B cell (primary cell): ENCODE results near the gene CALM1. TPM values are rescaled to one million over a fixed set of nuclear protein-coding genes. Genes with fewer than 3 reads are reported as not detected.
A peak's percentile ranks its signal among the peaks of the same experiment; 100 is the strongest.

Experiments
- ATAC-seq: fragments of 200-7000 bp; cut with Tn5 transposase; one replicate; pipeline ENCODE4 v1.10.0; 2021; ENCODE audit warnings: low read depth, mild to moderate bottlenecking, moderate number of reproducible peaks, moderate library complexity
- CTCF ChIA-PET: fragments of 350-600 bp; sonication (Branson Sonifier 250); formaldehyde crosslinking; loops from one replicate; lab custom pipeline; 2021; ENCODE audit warnings: antibody characterized with exemption, inconsistent platforms; lab: Charles Lee
- POLR2A ChIA-PET: fragments of 350-600 bp; sonication (Branson Sonifier 250); formaldehyde crosslinking; loops from one replicate; lab custom pipeline; 2021; ENCODE audit warnings: antibody characterized with exemption; lab: Charles Lee
- DNase-seq: peaks from one replicate; pipeline ENCODE4 v3.0.0; 2013
- H2AFZ ChIP-seq: 2 replicates; pipeline ENCODE4 v1.6.1; 2012; ENCODE audit warnings: mild to moderate bottlenecking, low read depth, low read length; ENCODE audit not compliant: insufficient read depth, poor library complexity, severe bottlenecking
- H3K27ac ChIP-seq, 2 donors: 1 replicate in 1 of 2; 2 replicates in 1 of 2; pipeline ENCODE4 v1.5.1; 2012 to 2013; ENCODE audit warnings: low read length in 2 of 2, mild to moderate bottlenecking in 2 of 2, moderate library complexity in 1 of 2
- H3K27me3 ChIP-seq, 4 experiments: fragments of 200-600 bp in 1 of 4; sonication (generic) in 1 of 4; replicated peaks in 1 of 4; 1 replicate in 2 of 4; 2 replicates in 2 of 4; pipeline versions ENCODE4 v1.6.1 to v1.7.0; 2013 to 2016; ENCODE audit warnings: low read length in 3 of 4, mild to moderate bottlenecking in 2 of 4, mixed read lengths in 1 of 4, moderate library complexity in 1 of 4; ENCODE audit not compliant: insufficient read depth in 4 of 4, control insufficient read depth in 3 of 4; ENCODE audit errors: control extremely low read depth in 1 of 4
- H3K36me3 ChIP-seq, 2 experiments: replicated peaks in 1 of 2; 1 replicate in 1 of 2; 2 replicates in 1 of 2; pipeline versions ENCODE4 v1.6.1 to v1.7.1; 2013; ENCODE audit warnings: low read length in 1 of 2; ENCODE audit not compliant: insufficient read depth in 2 of 2, control insufficient read depth in 1 of 2; ENCODE audit errors: control extremely low read depth in 1 of 2, extremely low read depth in 1 of 2
- H3K4me1 ChIP-seq, 2 donors: fragments of 200-600 bp in 1 of 2; sonication (generic) in 1 of 2; 1 replicate in 1 of 2; 2 replicates in 1 of 2; pipeline versions ENCODE4 v1.5.1 to v1.6.1; 2013 to 2017; ENCODE audit warnings: low read length in 2 of 2; ENCODE audit not compliant: control insufficient read depth in 2 of 2, insufficient read depth in 2 of 2
- H3K4me2 ChIP-seq: replicated peaks from 2 replicates; pipeline ENCODE3; 2012; ENCODE audit warnings: mild to moderate bottlenecking, low read depth, low read length; ENCODE audit not compliant: poor library complexity, severe bottlenecking
- H3K4me3 ChIP-seq, 5 experiments: fragments of 200-600 bp in 1 of 5; sonication (generic) in 1 of 5; 1 replicate in 3 of 5; 2 replicates in 2 of 5; pipeline versions ENCODE4 v1.5.1 to v1.7.0; 2011 to 2016; ENCODE audit warnings: low read length in 4 of 5, mild to moderate bottlenecking in 4 of 5, low read depth in 2 of 5, control low read depth in 1 of 5, moderate library complexity in 1 of 5; ENCODE audit not compliant: insufficient read depth in 1 of 5; ENCODE audit errors: control extremely low read depth in 1 of 5, extremely low read depth in 1 of 5
- H3K79me2 ChIP-seq: fragments of 200-600 bp; sonication (generic); one replicate; pipeline ENCODE4 v1.6.0; 2016; ENCODE audit warnings: low read length; ENCODE audit not compliant: control insufficient read depth, insufficient read depth
- H3K9ac ChIP-seq: fragments of 200-600 bp; sonication (generic); 2 replicates; pipeline ENCODE4 v1.6.1; 2017; ENCODE audit warnings: mild to moderate bottlenecking, low read length, moderate library complexity
- H3K9me3 ChIP-seq, 3 donors: one replicate each; pipeline versions ENCODE4 v1.6.1 to v1.7.1; 2013; ENCODE audit warnings: low read length in 2 of 3; ENCODE audit not compliant: control insufficient read depth in 2 of 3, insufficient read depth in 1 of 3; ENCODE audit errors: control extremely low read depth in 1 of 3
- H4K20me1 ChIP-seq: 2 replicates; pipeline ENCODE4 v1.6.0; 2012; ENCODE audit warnings: mild to moderate bottlenecking, low read length; ENCODE audit not compliant: insufficient read depth, control insufficient read depth, poor library complexity, severe bottlenecking
- H3K27ac Mint-ChIP-seq: one replicate; pipeline ENCODE4 v1.8.0; 2021; ENCODE audit warnings: mixed read lengths
- H3K27me3 Mint-ChIP-seq: one replicate; pipeline ENCODE4 v1.8.0; 2021; ENCODE audit warnings: mixed read lengths
- H3K4me1 Mint-ChIP-seq: one replicate; pipeline ENCODE4 v1.8.0; 2021; ENCODE audit warnings: mixed read lengths
- H3K4me3 Mint-ChIP-seq: one replicate; pipeline ENCODE4 v1.8.0; 2021; ENCODE audit warnings: mixed read lengths
- H3K9me3 Mint-ChIP-seq: one replicate; pipeline ENCODE4 v1.8.0; 2022; ENCODE audit warnings: mixed read lengths; ENCODE audit not compliant: insufficient read depth
- EZH2 ChIP-seq: IDR thresholded peaks from 2 replicates; pipeline ENCODE4 v1.6.1; 2012; ENCODE audit warnings: borderline replicate concordance, low read depth, mild to moderate bottlenecking, moderate library complexity, low read length; ENCODE audit not compliant: insufficient read depth, poor library complexity, severe bottlenecking
- WGBS: methylation state at CpG from one replicate; pipeline ENCODE4 v1.1.5; 2013; ENCODE audit warnings: missing lambda C conversion rate; ENCODE audit not compliant: insufficient coverage; 5-methylcytosine and 5-hydroxymethylcytosine counted together
- intact Hi-C: fragments of 100-400 bp; cut with micrococcal nuclease; formaldehyde crosslinking; loops from one replicate; pipeline ENCODE4 v1.10.0; 2022
- polyA plus RNA-seq: library from polyadenylated mRNA; depleted of rRNA; stranded (reverse); fragments of >200 nt; gene quantifications from 2 replicates; pipeline ENCODE4 v1.2.3, GENCODE V29; 2012
- total RNA-seq, 2 donors: library from RNA; stranded (reverse); fragments of 120-200 nt in 1 of 2; gene quantifications; 1 replicate in 1 of 2; 2 replicates in 1 of 2; pipeline versions ENCODE4 v1.2.3 to v1.2.4, GENCODE V29; 2013 to 2022
- TF ChIP-seq, protein P1 (sequence below): fragments of 200-600 bp; IDR thresholded peaks from one replicate; pipeline ENCODE4 v1.8.0; 2022; ENCODE audit warnings: antibody characterized with exemption, mild to moderate bottlenecking

Gene CALM1
- total and polyA plus RNA-seq, 2 donors (not counting 1 experiment from before 2014, with no cell fraction given): 264 to 267 TPM

DNA sequence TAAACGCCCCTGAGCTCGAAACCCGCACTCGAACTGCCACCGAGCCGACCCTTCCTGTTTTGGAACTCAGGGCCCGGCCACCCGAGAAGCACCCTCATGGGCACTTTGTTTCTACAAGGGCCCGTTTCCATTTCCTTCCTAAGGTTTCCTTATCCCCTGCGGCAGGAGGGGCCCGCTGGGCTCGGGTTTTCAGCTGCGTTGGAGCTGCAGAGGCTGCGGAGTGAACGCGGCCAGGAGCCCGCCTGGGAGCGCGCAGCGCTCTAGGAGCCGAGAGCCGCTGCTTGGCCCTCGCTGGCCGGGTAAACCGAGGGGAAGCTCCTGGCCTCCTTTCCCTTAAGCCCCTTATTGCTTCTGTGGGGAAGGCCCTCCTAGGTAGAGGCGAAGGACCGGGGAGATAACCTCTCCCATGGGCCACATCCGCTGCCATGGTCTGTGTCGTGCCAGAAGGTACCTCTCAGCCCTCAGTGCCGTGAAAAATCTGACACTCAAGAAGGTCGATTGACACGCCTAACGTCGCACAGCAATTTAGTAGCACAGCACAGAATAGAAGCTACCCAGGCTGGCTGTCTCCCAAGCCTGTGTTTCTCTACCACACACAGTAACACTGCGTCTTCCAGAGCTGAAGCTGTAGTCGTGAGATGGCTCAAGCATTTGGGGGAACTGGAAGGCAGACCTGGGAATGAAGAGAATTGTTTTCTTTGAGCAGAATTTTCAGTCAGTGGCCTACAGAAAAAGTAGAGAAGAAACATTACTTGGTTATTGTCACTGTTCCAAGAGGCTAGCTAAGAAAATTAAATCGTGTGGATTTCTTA is 12.9 kb upstream of the CALM1 start:
- CTCF ChIA-PET: interaction anchor here (1.2 to 4.5 kb wide), 4 partner anchors 12 to 375 kb away, joined by 3 to 36 read pairs (median 17); partner anchors contain the start of gene CALM1
- DNase-seq (no peak), ATAC-seq (peak; percentile 2)
- no peak overlapping the region for H3K27ac Mint-ChIP-seq
- peak overlapping the region; percentile 93 to 98 for H3K27ac ChIP-seq
- peak overlapping the region; percentile 95 for H3K4me2 ChIP-seq
- no peaks in the 10 kb centered on the region for H3K9me3 ChIP-seq
- peaks cover 15 to 24% of the 10 kb centered on the region in 2 donors for H3K4me1 ChIP-seq
- H3K27me3 ChIP-seq: no peaks in the 10 kb centered on the region
- no peaks in the 10 kb centered on the region for H3K36me3 ChIP-seq
- H3K27me3 Mint-ChIP-seq: no peaks in the 10 kb centered on the region
- H2AFZ ChIP-seq: peak overlapping the region; percentile 93
- no peak overlapping the region for H3K4me3 Mint-ChIP-seq
- no peaks in the 10 kb centered on the region for H4K20me1 ChIP-seq
- 5% methylated on average over 35 of the region's 37 CpGs for WGBS
- H3K4me1 Mint-ChIP-seq: peaks cover 12% of the 10 kb centered on the region
- intact Hi-C loops: loop anchor here (1.0 to 10.0 kb wide), 6 partner anchors 12 to 1079 kb away; partner anchors contain the start of genes EFCAB11, PSMC1 and TDP1
- POLR2A ChIA-PET: interaction anchor here (0.7 to 5.1 kb wide), 5 partner anchors 12 to 428 kb away, joined by 4 to 117 read pairs (median 10); partner anchors contain the start of genes CALM1, NRDE2, PSMC1 and TDP1
- H3K9ac ChIP-seq: peak overlapping the region; percentile 98
- peaks cover 4% of the 10 kb centered on the region for H3K79me2 ChIP-seq
- H3K4me3 ChIP-seq: peak overlapping the region; percentile 53 to 97 (median 87)
- no peaks in the 10 kb centered on the region for H3K9me3 Mint-ChIP-seq
- TF ChIP-seq, protein P1, sequence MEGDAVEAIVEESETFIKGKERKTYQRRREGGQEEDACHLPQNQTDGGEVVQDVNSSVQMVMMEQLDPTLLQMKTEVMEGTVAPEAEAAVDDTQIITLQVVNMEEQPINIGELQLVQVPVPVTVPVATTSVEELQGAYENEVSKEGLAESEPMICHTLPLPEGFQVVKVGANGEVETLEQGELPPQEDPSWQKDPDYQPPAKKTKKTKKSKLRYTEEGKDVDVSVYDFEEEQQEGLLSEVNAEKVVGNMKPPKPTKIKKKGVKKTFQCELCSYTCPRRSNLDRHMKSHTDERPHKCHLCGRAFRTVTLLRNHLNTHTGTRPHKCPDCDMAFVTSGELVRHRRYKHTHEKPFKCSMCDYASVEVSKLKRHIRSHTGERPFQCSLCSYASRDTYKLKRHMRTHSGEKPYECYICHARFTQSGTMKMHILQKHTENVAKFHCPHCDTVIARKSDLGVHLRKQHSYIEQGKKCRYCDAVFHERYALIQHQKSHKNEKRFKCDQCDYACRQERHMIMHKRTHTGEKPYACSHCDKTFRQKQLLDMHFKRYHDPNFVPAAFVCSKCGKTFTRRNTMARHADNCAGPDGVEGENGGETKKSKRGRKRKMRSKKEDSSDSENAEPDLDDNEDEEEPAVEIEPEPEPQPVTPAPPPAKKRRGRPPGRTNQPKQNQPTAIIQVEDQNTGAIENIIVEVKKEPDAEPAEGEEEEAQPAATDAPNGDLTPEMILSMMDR: no peak
- TF ChIP-seq EZH2: no peak
